HG02884 (cell line): ENCODE measurements around the gene SASH1.
"Not testable (repeated sequence)": the region's sequence is repeated elsewhere in the genome, so short reads cannot be mapped to it uniquely, and the experiment has no call there.

Source experiments
- ATAC-seq: cut with Tn5 transposase; IDR thresholded peaks from one replicate; pipeline ENCODE4 v1.9.1; 2021; ENCODE audit warnings: mild to moderate bottlenecking, moderate library complexity; ENCODE audit not compliant: unreplicated experiment

Gene SASH1

DNA sequence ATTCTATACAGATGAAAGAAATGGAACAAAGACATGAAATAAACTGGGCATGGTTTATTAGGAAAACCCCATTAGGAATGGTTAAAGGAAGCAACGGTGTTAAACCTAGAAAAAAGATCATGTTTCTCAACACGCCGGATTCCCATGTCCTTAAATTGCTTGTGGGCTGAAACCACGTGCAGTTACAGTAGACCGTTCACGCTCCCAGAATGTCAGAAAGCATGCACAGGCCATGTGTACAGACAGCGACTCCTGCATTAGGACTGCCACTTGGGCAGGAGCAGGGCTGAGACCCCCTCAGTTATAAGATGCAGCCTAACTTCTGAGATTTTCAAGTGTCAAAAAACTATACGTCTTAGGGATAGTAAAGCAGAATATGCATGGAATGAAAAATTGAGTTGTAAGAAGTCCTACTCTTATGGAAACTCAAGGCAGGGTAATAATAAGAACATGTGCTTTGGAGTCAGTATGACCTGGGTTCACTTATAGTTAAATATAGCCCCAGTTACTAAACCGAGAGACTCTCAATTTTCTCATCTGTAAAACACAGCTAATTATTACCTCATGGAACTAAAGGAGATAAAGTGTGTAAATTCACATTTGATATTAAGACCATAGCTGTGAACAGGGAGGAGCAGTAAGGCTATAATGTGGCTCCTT is 230.2 kb downstream of the SASH1 start:
- ATAC-seq: no peak

DNA sequence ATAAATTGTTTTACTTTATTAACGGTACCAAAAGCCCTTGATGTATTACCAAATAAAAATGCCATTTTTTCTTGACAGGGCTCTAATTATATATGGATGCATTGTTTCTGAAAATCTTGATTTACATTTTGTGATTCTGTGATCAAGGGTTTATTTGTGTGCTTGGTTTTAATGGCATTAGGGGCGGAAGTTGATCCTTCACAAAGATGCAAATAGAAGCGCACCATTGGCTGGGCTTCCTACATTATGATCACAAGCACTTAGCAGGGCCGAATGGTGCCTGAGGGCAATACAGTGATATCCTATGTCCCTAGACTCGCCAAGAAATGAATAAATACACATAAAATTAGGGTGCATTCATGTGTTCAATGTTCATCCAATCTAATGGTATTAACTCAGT is 231.3 kb downstream of the SASH1 start:
- ATAC-seq: no peak

DNA sequence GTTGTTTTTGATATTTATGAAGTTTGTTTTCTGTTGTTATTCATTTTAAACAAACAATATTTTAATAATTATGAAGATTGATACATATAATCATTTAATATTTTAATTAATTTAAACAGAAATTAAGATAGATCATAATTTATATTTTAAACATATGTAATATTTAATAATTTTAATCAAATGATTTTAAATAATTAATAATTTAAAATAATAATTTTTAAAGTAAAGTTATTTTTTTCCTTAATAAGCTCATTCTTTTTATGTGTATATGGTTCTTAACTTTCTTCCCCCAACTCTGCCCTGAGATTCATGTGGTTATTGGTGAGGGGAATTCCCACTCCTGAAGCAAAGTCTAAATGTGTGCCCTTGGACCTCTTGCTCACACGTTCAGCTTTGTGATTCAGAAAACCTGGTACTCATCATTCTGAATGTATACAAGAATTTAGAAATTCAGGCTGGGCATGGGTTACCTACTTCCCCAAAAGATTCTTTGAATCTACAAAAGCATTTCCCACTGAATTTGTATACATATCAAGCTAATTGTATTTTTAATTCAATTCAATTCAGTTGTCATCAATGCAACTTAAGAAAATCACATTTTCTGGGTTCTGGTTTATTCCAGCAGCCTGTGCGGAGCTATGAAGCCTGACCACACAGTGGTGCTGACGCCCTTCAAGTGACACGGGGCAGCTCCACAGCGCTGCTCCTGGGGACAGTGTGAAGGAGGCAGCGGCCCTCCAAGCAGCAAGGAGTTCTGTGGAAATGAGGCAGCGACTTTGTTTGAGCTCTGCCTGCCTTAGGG is 235.2 kb downstream of the SASH1 start:
- ATAC-seq: peak; percentile 99

DNA sequence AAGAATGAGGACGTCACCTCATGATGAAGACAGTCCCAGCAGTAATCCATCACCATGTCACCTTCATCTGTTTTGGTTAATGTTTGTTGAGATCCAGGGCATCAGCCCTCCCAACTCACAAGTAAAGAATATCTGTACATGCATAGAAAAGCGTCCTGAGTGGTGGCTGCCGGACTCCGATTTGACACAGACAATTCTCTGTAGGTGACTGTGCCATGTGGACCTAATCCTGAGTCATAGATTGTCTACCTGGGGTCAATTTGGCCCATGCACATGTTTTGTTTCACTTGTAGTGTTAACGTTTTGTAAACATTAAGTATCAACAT is 235.8 kb downstream of the SASH1 start:
- ATAC-seq: no peak

DNA sequence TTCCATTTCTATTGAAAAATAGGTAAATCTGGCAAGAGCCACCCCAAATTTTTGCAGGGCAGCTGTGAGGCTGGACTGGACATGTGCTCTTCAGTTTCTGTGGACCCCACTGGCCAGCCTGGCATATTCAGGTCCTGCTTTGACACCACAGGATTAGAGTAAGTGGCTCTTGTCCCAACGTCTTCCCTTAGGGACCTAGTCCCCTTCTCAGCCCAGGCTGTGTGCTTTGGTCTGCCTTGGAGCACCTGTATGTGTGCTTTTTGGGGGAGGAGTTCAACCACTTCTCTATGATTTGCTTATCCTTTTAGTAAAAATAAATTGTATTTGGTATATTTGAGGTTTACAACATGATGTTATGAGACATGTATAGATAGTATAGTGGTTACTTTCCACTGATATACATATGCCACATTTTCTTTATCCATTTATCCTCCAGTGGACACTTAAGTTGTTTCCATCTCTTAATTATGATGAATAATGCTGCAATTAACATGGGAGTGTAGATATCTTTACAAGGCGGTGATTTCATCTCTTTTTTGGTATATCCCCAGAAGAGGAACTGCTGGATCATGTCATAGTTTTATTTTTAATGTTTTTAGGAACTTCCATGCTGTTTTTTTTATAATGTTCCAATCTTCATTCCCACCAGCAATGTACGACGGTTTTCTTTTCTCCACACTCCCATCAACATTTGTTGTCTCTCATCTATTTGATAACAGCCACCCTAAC is 236.4 kb downstream of the SASH1 start:
- no peak for ATAC-seq

DNA sequence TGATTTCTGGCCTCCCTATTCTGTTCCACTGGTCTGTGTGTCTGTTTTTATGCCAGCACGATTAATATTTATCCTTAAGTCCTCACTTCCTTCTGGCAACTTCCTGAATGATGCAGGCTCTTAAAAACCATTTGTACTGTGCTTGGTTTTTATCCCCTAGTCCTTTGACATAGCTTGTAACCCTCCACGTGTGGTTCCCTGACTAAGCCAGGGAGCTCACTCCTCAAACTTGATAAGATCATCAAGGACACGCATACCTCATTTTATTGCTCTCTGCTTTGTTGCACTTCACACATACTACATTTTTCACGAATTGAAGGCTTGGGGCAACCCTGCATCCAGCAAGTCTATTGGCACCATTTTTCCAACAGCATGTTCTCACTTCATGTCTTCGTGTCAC is 237.8 kb downstream of the SASH1 start:
- no peak for ATAC-seq

DNA sequence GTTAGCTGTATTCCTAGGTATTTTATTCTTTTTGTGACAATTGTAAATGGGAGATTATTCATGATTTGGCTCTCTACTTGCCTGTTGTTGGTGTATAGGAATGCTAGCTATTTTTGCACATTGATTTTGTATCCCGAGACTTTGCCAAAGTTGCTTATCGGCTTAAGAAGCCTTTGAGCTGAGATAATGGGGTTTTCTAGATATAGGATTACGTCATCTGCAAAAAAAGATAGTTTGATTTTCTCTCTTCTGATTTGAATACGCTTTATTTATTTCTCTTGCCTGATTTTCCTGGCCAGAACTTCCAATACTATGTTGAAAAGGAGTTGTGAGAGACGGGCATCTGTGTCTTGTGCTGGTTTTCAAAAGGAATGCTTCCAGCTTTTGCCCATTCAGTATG is 241.0 kb downstream of the SASH1 start:
- ATAC-seq: no peak

DNA sequence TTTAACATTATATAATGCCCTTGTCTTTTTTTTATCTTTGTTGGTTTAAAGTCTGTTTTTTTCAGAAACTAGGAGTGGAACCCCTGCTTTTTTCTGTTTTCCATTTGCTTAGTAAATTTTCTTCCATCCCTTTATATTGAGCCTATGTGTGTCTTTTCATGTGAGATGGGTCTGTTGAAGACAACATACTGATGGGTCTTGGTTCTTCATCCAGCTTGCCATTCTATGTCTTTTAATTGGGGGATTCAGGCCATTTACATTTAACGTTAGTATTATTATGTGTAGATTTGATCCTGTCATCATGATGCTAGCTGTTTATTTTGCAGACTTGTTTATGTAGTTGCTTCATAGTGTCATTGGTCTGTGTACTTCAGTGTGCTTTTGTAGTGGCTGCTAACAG is 243.0 kb downstream of the SASH1 start:
- ATAC-seq: not testable (repeated sequence)

DNA sequence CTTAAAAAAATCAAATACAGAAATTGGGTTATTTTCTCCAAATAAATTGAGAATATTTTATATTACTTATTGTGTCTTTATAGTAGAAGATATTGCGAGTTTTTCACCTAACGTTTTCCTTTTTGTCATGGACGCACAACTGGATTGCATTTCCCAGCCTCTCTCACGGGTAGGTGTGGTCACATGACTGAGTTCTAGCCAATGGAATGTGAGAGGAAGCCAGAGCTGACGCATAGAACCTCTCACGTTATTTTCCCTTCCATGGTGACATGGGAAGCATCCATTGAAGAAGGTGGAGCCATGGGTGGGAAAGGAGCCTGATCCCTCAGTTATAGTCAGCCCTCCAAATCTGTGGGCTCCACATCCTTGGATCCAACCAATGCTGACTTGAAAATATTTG is 248.2 kb downstream of the SASH1 start:
- no peak for ATAC-seq

DNA sequence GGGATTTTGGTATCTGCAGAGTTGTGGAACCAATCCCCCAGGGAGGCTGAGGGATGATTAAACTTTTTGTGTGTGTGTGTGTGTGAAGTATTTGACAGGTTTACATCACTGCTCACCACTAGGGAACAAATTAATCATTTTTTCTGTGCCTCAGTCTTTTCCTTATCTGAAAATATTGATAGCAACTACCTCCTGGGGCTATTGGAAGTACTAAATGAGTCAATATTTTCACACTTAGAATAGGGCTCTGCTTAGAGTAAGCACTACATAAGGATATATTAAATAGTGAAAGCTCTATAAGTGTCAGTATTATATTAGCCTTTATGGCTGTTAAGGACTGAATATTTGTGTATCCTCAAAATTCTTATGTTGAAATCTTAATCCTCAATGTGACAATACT is 249.0 kb downstream of the SASH1 start:
- ATAC-seq: no peak

DNA sequence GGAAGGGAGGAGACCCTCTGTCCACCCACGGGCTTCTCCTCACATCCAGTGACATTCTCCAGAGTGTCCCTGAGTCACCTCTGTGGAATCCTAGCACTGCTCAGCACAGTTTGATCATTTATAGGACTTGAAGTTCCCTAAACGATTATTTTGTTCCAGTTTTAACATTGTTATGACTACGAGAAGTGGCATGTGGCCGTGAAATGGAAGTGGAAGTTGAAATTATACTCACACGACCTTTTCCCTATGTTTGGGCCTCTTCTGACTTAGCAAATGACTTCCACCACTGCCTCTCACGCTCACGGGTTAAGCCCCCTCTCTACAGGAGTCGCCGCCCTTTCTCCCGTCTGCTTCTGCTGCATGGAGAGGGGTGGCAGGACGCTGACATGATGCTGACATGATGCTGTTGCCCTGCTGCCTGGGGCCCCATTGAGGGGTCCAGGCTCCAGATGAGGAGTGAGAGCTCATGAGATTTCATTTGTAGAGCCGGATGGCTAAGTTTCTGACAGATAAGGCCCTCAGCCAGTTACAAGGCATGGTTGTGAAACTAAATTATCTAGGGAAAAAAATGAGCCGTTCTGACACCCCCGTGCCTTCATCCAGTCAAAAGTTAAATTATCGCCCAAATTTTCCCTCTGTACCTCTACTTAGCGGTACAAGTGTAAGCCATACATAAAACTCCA is 250.6 kb downstream of the SASH1 start:
- ATAC-seq: no peak

DNA sequence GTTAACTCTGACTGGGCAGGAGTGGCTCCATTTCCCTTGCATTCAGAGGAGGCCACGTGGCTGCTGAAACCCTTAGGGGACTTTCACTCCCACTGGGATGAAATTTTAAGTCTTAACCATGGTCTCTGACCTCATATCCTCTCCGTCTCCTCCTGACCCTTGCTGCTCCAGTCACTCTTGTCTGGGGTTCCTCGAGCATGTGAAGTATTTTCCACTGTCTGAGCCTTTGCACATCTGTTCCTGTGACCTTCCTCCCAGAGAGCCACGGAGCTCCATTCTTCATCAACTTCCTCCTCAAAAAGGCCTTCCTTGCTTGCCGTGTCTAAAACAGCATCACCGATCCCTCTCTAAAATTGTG is 251.2 kb downstream of the SASH1 start:
- no peak for ATAC-seq

DNA sequence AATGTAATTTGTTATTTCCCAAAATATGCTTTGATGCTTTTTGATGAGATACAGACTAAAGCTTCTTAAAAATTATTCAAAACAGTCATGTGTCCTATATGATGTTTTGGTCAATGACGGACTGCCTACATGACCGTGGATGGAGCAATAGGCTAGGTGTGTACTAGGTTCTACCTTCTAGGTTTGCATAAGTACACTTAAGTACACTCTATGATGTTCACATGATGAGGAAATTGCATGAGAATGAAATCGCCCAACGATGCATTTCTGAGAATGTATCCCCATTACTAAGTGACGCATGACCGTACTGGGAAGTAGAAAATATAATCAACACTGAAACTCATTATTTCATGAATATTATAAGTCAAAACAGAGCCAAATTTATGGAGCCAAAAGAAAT is 252.9 kb downstream of the SASH1 start:
- no peak for ATAC-seq

DNA sequence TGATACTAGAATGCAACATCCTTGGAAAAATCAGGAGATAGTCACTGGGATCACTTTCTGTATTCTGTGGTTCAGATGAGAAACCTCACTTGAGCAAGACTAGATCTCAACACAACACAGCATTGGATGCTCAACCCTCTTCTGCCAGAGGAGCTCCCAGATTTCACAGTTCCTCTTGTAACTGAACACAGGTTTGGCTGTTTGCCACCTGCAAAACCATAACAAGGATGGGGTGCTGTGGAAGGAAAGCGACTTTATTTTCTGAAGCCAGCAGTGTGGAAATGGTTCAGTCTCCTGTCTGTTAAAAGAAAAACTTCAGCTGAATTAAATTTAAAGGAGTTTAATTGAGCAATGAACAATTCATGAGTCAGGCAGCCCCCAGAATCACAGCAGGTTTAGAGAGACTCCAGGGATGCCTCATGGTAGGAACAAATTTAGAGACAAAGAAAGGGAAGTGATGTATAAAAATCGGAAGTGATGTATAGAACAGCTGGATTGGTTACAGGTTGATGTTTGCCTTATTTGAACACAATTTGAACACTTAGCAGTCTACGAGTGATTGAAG is 254.3 kb downstream of the SASH1 start:
- no peak for ATAC-seq

DNA sequence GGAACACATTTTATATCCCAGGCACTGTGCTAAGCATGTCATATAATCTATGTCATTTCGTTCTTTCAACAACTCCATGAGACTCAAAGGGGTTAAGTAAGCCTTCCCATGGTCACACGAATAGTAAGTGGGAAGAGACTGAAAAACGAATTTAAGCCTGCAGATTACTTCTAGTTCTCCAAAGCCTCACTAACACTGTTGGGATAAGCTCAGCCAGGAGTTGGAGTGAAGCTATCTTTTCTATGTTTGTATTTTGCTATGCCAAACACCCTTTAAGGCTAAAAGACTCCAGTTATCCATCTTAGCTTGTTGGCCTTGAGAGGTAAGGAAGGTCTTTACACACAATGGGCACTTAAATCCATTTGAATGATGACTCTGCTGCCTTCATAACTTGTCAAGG is 256.1 kb downstream of the SASH1 start:
- no peak for ATAC-seq

DNA sequence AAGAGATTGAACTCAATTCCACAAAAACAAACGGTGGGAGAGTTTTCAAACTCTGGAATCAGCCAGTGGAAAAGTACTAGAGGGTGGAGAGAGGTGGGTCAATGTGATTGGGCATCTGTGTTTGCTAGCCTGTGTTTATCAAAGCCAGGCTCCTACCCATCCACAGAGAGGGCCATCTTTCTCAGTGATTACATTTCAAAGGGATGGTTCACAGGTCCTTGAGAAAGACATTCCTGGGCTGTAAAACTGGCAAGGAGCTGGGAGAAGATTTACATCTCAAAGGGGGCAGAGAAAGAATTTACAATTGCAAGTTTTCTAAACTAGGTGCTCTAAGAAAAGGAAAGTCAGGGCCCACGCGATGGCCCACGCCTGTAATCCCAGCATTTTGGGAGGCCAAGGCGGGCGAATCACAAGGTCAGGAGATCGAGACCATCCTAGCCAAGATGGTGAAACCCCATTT is 257.4 kb downstream of the SASH1 start:
- ATAC-seq: no peak
